ENCODE results near the gene SDC3. TPM values are rescaled to one million over a fixed set of nuclear protein-coding genes. Genes with fewer than 3 reads are reported as not detected.

The SDC3 gene
- total and polyA plus RNA-seq, 11 donors: 16.8 to 83.4 (median 28.8) TPM

DNA sequence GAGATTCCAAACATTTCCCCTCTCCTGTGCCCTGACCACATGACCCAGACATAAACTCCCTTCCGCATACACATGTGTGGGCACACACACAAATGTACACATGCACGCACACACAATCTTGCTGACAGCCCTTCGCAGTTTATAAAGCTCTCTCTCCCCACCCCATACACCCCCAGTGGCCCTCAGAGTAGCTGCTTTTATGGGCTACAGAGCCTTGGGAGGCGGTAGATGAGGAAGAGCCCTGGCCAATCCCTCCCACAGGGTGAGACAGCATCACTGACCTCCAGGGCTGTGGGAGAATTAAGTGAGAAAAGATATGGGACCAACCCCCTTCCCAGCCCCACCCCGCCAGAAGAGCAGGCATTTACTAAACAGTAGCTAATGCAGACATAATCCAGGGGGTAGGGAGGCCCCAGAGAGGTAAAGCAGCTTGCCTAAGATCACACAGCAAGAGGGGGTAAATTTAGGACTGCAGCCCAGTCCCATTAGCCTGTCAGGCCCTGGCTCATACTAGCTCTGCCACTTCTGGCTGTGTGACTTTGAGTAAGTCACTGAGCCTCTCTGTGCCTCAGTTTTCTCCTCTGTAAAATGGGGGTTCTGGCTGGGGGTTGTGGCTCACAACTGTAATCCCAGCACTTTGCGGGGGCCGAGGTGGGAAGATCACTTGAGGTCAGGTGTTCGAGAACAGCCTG, 5.1 kb downstream of the SDC3 start:
- 79 to 88% (median 81%) methylated on average over 5 to 8 of the region's 8 CpGs for WGBS, 4 donors
- Histone ChIP-seq H3K4me3 (no peak overlapping the region), H3K27ac (peak overlapping the region in 9 of 12 donors; percentile 2 to 88 (median 71)), H3K27me3 (no peaks in the 10 kb centered on the region), H3K36me3 (no peaks in the 10 kb centered on the region), H3K9me3 (no peaks in the 10 kb centered on the region), H3K4me1 (peaks cover 5 to 52% (median 34%) of the 10 kb centered on the region in 12 donors)
- DNase-seq (no peak), ATAC-seq (peak in 1 of 4 donors; percentile 3)
- no peak for TF ChIP-seq POLR2A (IDR thresholded peaks at IDR 0.05)
- intact Hi-C loops (cut with DNase I): loop anchor here in 5 of 10 donors (5.0 to 10.0 kb wide), 4 partner anchors 49 to 59 kb away; no protein-coding TSS in a partner anchor

DNA sequence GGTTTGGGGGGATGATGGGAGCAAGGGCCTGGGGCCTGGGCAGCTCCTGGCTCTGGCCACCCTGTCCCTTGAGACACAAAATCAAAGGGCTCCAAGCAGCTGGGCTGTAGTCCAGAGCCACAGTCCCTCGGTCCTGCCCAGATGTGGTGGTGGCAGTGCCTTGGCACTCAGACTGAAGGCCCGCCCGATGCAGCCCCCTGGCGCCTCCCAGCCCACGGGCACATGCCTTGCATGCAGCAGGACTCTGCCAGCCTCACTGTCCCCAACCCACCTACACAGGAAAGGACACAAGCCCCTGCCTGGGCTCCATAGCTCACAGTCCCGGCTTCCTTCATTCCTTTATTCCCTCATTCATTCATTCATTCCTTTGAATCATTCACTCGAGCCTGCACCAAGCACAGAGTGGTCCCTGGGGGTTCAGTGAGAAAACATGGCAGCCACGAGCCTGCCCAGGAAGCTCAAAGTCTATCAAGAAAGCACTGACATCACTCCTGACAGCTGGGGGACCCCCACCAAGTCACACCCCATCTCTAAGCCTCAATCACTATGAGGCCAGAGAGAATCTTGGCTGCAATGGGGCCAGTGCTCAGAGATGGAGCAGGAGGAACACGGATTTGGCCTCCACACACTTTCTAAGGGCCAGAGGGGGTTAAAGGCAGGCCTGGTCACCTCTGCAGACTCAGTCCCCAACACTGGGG, 5.8 kb downstream of the SDC3 start:
- no peaks in the 10 kb centered on the region for H3K36me3 ChIP-seq
- DNase-seq (peak in 1 of 5 donors; percentile 34), ATAC-seq (peak in 3 of 4 donors; percentile 7 to 18 (median 10))
- intact Hi-C loops (cut with DNase I): loop anchor here in 5 of 10 donors (5.0 to 10.0 kb wide), 4 partner anchors 48 to 58 kb away; no protein-coding TSS in a partner anchor
- no peaks in the 10 kb centered on the region for H3K9me3 ChIP-seq
- peaks cover 5 to 50% (median 34%) of the 10 kb centered on the region in 12 donors for H3K4me1 ChIP-seq
- no peak overlapping the region for H3K4me3 ChIP-seq
- H3K27ac ChIP-seq: peak overlapping the region; percentile 15 to 88 (median 70)
- TF ChIP-seq, protein P1, sequence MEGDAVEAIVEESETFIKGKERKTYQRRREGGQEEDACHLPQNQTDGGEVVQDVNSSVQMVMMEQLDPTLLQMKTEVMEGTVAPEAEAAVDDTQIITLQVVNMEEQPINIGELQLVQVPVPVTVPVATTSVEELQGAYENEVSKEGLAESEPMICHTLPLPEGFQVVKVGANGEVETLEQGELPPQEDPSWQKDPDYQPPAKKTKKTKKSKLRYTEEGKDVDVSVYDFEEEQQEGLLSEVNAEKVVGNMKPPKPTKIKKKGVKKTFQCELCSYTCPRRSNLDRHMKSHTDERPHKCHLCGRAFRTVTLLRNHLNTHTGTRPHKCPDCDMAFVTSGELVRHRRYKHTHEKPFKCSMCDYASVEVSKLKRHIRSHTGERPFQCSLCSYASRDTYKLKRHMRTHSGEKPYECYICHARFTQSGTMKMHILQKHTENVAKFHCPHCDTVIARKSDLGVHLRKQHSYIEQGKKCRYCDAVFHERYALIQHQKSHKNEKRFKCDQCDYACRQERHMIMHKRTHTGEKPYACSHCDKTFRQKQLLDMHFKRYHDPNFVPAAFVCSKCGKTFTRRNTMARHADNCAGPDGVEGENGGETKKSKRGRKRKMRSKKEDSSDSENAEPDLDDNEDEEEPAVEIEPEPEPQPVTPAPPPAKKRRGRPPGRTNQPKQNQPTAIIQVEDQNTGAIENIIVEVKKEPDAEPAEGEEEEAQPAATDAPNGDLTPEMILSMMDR (IDR thresholded peaks at IDR 0.05): no peak
- TF ChIP-seq POLR2A (IDR thresholded peaks at IDR 0.05): no peak
- WGBS, 4 donors: 54 to 69% (median 54%) methylated on average over 7 to 9 of the region's 9 CpGs
- H3K27me3 ChIP-seq: no peaks in the 10 kb centered on the region

DNA sequence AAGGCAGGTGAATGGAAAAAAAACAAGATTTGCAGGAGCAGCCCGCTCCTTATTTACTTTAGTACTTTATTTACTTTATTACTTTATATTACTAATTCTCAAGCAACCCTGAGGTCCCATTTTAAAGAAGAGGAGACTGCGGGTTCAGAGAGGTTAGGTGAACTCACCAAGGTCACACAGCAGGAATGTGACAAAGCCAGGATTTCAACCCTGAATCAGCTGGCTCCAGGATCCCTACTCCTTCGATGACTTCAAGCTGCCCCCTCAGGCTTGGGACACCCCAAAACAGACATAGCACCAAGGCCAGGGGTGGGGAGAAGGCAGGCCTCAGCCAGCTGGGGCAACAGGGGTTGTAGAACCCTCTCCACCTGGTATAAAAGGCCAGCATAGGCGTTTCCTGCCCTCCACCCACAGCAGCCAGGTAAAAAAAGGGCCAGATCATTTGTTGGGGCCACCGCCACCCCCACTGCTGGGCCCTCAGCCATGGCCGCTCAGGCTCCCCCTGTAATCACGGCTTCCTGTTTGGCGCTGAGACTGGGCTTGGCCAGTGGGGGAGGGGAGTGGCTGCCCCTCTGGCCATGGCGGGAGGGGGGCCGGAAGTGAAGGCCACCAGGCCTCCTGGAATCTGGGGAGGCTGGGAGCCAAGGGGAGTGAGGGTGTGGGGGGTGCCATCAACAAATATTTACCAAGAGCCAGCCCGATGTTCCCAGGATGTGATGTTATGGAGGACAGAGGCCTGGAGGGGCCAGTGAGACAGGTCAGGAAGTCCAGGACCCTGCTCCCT, 6.6 kb downstream of the SDC3 start:
- no peak overlapping the region for H3K4me3 ChIP-seq
- H3K9me3 ChIP-seq: no peaks in the 10 kb centered on the region
- peaks cover 5 to 42% (median 31%) of the 10 kb centered on the region in 12 donors for H3K4me1 ChIP-seq
- 51 to 67% (median 55%) methylated on average over 9 to 11 of the region's 11 CpGs for WGBS, 4 donors
- no peak for TF ChIP-seq POLR2A (IDR thresholded peaks at IDR 0.05)
- DNase-seq (peak; percentile 52 to 72 (median 64)), ATAC-seq (peak; percentile 33 to 89 (median 51))
- intact Hi-C loops (cut with DNase I): loop anchor here in 5 of 10 donors (5.0 to 10.0 kb wide), 4 partner anchors 47 to 57 kb away; no protein-coding TSS in a partner anchor
- peak overlapping the region; percentile 15 to 88 (median 70) for H3K27ac ChIP-seq
- H3K36me3 ChIP-seq: no peaks in the 10 kb centered on the region
- no peaks in the 10 kb centered on the region for H3K27me3 ChIP-seq

DNA sequence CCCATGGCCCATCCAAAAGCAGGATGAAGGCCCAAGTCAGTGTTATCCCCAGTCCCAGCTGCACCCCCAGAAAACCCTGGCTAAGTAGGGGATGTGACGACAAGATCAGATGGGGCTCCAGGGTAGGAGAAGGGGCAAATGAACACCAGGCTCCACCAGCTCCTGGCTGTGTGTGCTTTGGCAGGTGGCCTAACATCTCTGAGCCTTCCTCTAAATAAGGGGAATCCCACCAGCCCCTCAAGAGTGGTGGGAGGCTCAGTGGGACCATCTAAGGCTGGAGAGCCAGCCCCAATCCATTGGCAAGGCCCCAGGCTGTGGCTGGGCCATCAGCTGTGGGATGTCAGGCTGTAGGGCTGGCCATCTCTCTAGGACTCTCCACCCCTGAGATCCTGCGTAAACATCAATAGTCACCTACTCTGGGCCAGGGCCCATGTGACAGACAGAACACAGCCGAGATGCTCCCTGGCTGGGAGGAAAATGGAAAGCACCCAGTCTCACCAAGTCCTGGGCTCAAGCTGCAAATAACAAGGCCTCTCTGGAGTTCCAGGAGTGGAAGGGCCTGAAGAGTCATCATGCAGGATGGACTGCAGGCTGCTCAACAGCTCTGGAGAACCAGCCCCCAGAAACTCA, 7.5 kb downstream of the SDC3 start:
- H3K36me3 ChIP-seq: no peaks in the 10 kb centered on the region
- peak overlapping the region in 5 of 12 donors; percentile 10 to 88 (median 71) for H3K27ac ChIP-seq
- 51 to 100% (median 78%) methylated on average over 2 to 3 of the region's 3 CpGs for WGBS, 4 donors
- H3K4me1 ChIP-seq: peaks cover 5 to 38% (median 26%) of the 10 kb centered on the region in 12 donors
- DNase-seq (peak in 2 of 5 donors; percentile 20 to 24), ATAC-seq (no peak)
- intact Hi-C loops (cut with DNase I): loop anchor here in 5 of 10 donors (5.0 to 10.0 kb wide), 4 partner anchors 46 to 56 kb away; no protein-coding TSS in a partner anchor
- TF ChIP-seq, protein P1 (IDR thresholded peaks at IDR 0.05): no peak
- no peak for TF ChIP-seq POLR2A (IDR thresholded peaks at IDR 0.05)
- H3K9me3 ChIP-seq: no peaks in the 10 kb centered on the region
- no peak overlapping the region for H3K4me3 ChIP-seq
- no peaks in the 10 kb centered on the region for H3K27me3 ChIP-seq

Data from heart left ventricle (tissue), 16 donors.